CD14-positive monocyte (primary cell): ENCODE data around the gene KRTAP1-3. TPM values are rescaled to one million over a fixed set of nuclear protein-coding genes. Genes with fewer than 3 reads are reported as not detected.

Experiments used
- DNase-seq, 3 donors: peaks; one replicate each; pipeline ENCODE4 v3.0.0-alpha.2; 2011 to 2022
- H2AFZ ChIP-seq: 2 replicates; pipeline ENCODE4 v1.6.0; 2012; ENCODE audit warnings: mild to moderate bottlenecking, low read depth, low read length, inconsistent platforms; ENCODE audit not compliant: insufficient read depth, poor library complexity, severe bottlenecking
- H3K27ac ChIP-seq, 2 donors: 1 replicate in 1 of 2; 2 replicates in 1 of 2; pipeline ENCODE4 v1.5.1; 2012 to 2013; ENCODE audit warnings: low read length in 2 of 2, control low read depth in 1 of 2, inconsistent platforms in 1 of 2, low read depth in 1 of 2, mild to moderate bottlenecking in 1 of 2
- H3K27me3 ChIP-seq, 2 donors: one replicate each; pipeline versions ENCODE4 v1.6.0 to v1.6.1; 2011 to 2013; ENCODE audit warnings: low read length in 2 of 2; ENCODE audit not compliant: control insufficient read depth in 2 of 2, insufficient read depth in 2 of 2
- H3K36me3 ChIP-seq, 2 donors: replicated peaks in 1 of 2; 1 replicate in 1 of 2; 2 replicates in 1 of 2; pipeline versions ENCODE4 v1.5.1 to v1.6.1; 2012 to 2013; ENCODE audit warnings: low read length in 2 of 2, control low read depth in 1 of 2, inconsistent platforms in 1 of 2, mild to moderate bottlenecking in 1 of 2; ENCODE audit not compliant: insufficient read depth in 2 of 2, control insufficient read depth in 1 of 2
- H3K4me1 ChIP-seq, 2 donors: 1 replicate in 1 of 2; 2 replicates in 1 of 2; pipeline versions ENCODE4 v1.5.1 to v1.6.1; 2012 to 2013; ENCODE audit warnings: low read length in 2 of 2, control low read depth in 1 of 2, inconsistent platforms in 1 of 2, mild to moderate bottlenecking in 1 of 2, moderate library complexity in 1 of 2; ENCODE audit not compliant: insufficient read depth in 2 of 2, control insufficient read depth in 1 of 2
- H3K4me2 ChIP-seq: replicated peaks from 2 replicates; pipeline ENCODE3; 2012; ENCODE audit warnings: low read length, moderate library complexity, mild to moderate bottlenecking; ENCODE audit not compliant: poor library complexity, severe bottlenecking; ENCODE audit errors: extremely low read depth
- H3K4me3 ChIP-seq, 3 experiments: fragments of 200-600 bp in 1 of 3; sonication (generic) in 1 of 3; replicated peaks in 1 of 3; 1 replicate in 2 of 3; 2 replicates in 1 of 3; pipeline ENCODE4 v1.5.1; 2011 to 2013; ENCODE audit warnings: low read length in 3 of 3, mild to moderate bottlenecking in 3 of 3, control low read depth in 2 of 3, low read depth in 2 of 3, inconsistent platforms in 1 of 3, moderate library complexity in 1 of 3
- H3K79me2 ChIP-seq: 2 replicates; pipeline ENCODE4 v1.6.0; 2012; ENCODE audit warnings: mild to moderate bottlenecking, control low read depth, inconsistent platforms, low read length, moderate library complexity; ENCODE audit not compliant: insufficient read depth
- H3K9ac ChIP-seq: 2 replicates; pipeline ENCODE4 v1.6.0; 2017; ENCODE audit warnings: low read length, mild to moderate bottlenecking; ENCODE audit not compliant: insufficient read depth, poor library complexity, severe bottlenecking
- H3K9me3 ChIP-seq, 2 donors: replicated peaks in 1 of 2; 1 replicate in 1 of 2; 2 replicates in 1 of 2; pipeline versions ENCODE4 v1.5.1 to v1.6.1; 2012 to 2013; ENCODE audit warnings: low read length in 2 of 2, control low read depth in 1 of 2; ENCODE audit not compliant: control insufficient read depth in 1 of 2, insufficient read depth in 1 of 2
- H4K20me1 ChIP-seq: 2 replicates; pipeline ENCODE4 v1.6.0; 2012; ENCODE audit warnings: mild to moderate bottlenecking, low read length, control low read depth, moderate library complexity; ENCODE audit not compliant: insufficient read depth
- H3K27ac Mint-ChIP-seq, 7 donors: one replicate each; pipeline ENCODE4 v1.8.0; 2020; ENCODE audit warnings: mild to moderate bottlenecking in 7 of 7, mixed read lengths in 7 of 7, moderate library complexity in 6 of 7, inconsistent platforms in 2 of 7
- H3K27me3 Mint-ChIP-seq, 3 donors: one replicate each; pipeline ENCODE4 v1.8.0; 2021 to 2022; ENCODE audit warnings: low read depth in 3 of 3, mild to moderate bottlenecking in 3 of 3, mixed read lengths in 3 of 3, moderate library complexity in 3 of 3, inconsistent platforms in 1 of 3
- H3K36me3 Mint-ChIP-seq, 2 donors: one replicate each; pipeline ENCODE4 v1.8.0; 2020; ENCODE audit warnings: mixed read lengths in 2 of 2, inconsistent platforms in 1 of 2, mild to moderate bottlenecking in 1 of 2
- H3K4me1 Mint-ChIP-seq: one replicate; pipeline ENCODE4 v1.8.0; 2020; ENCODE audit warnings: mild to moderate bottlenecking, mixed read lengths
- H3K4me3 Mint-ChIP-seq, 2 donors: one replicate each; pipeline ENCODE4 v1.8.0; 2020; ENCODE audit warnings: mild to moderate bottlenecking in 2 of 2, mixed read lengths in 2 of 2, moderate library complexity in 1 of 2
- H3K9me3 Mint-ChIP-seq, 7 donors: one replicate each; pipeline ENCODE4 v1.8.0; 2020 to 2022; ENCODE audit warnings: mixed read lengths in 7 of 7, mild to moderate bottlenecking in 6 of 7, moderate library complexity in 6 of 7, inconsistent platforms in 2 of 7
- WGBS: methylation state at CpG from one replicate; pipeline ENCODE4 v1.1.5; 2013; ENCODE audit warnings: missing lambda C conversion rate; ENCODE audit not compliant: insufficient coverage; 5-methylcytosine and 5-hydroxymethylcytosine counted together
- intact Hi-C, 2 donors: fragments of 100-400 bp; cut with micrococcal nuclease; formaldehyde crosslinking; loops; one replicate each; pipeline versions ENCODE4 v1.15.0 to v1.15.1; 2023
- polyA plus RNA-seq, 3 donors: library from polyadenylated mRNA; depleted of rRNA in 1 of 3; unstranded in 2 of 3; stranded (reverse) in 1 of 3; fragments of 300-500 nt in 2 of 3; fragments of >200 nt in 1 of 3; fragmentation: Illumina TruSeq in 2 of 3; gene quantifications; 1 replicate in 2 of 3; 2 replicates in 1 of 3; pipeline ENCODE4 v1.2.3, GENCODE V29; 2012 to 2021
- TF ChIP-seq, protein P1 (sequence below): fragments of 200-600 bp; IDR thresholded peaks from one replicate; pipeline ENCODE4 v1.8.0; 2022; ENCODE audit warnings: antibody characterized with exemption, mild to moderate bottlenecking

The KRTAP1-3 gene
- polyA plus RNA-seq, 3 donors = not detected

DNA sequence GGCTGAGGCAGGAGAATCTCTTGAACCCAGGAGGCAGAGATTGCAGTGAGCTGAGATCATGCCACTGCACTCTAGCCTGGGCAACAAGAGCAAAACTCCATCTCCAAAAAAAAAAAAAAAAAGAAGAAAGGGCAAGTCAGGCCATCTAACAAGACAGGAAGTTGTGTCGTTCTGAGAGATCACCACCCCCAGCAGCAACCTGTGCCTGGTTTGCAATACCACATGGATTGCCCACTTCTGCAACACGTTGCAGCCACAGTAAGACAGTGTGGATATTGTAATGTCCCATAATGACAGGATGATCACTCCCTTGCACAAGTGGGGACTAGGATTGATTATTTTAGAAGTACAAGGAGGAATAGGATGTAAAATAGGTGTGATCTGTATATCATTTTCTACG is 34.4 kb upstream of the KRTAP1-3 start:
- intact Hi-C loops = no loop called here
- no peaks in the 10 kb centered on the region for H3K79me2 ChIP-seq
- H3K9me3 ChIP-seq = no peaks in the 10 kb centered on the region
- no peak overlapping the region for H3K9ac ChIP-seq
- H3K4me1 ChIP-seq = no peaks in the 10 kb centered on the region
- H3K4me3 Mint-ChIP-seq = no peak overlapping the region
- no peak overlapping the region for H3K27ac ChIP-seq
- TF ChIP-seq, protein P1, sequence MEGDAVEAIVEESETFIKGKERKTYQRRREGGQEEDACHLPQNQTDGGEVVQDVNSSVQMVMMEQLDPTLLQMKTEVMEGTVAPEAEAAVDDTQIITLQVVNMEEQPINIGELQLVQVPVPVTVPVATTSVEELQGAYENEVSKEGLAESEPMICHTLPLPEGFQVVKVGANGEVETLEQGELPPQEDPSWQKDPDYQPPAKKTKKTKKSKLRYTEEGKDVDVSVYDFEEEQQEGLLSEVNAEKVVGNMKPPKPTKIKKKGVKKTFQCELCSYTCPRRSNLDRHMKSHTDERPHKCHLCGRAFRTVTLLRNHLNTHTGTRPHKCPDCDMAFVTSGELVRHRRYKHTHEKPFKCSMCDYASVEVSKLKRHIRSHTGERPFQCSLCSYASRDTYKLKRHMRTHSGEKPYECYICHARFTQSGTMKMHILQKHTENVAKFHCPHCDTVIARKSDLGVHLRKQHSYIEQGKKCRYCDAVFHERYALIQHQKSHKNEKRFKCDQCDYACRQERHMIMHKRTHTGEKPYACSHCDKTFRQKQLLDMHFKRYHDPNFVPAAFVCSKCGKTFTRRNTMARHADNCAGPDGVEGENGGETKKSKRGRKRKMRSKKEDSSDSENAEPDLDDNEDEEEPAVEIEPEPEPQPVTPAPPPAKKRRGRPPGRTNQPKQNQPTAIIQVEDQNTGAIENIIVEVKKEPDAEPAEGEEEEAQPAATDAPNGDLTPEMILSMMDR = no peak
- H3K4me1 Mint-ChIP-seq = no peaks in the 10 kb centered on the region
- no peak overlapping the region for H3K4me3 ChIP-seq
- no peak overlapping the region for H3K4me2 ChIP-seq
- DNase-seq = no peak
- 100% methylated on average over 1 of the region's 3 CpGs for WGBS
- H2AFZ ChIP-seq = no peak overlapping the region
- H4K20me1 ChIP-seq = no peaks in the 10 kb centered on the region
- H3K27me3 ChIP-seq = no peaks in the 10 kb centered on the region
- H3K36me3 ChIP-seq = no peaks in the 10 kb centered on the region
- no peaks in the 10 kb centered on the region for H3K36me3 Mint-ChIP-seq
- no peaks in the 10 kb centered on the region for H3K27me3 Mint-ChIP-seq
- peaks cover 0 to 3% (median 0%) of the 10 kb centered on the region in 7 donors for H3K9me3 Mint-ChIP-seq
- H3K27ac Mint-ChIP-seq = no peak overlapping the region

GRCh38 chr17:41067281-41067680 is 32.6 kb upstream of the KRTAP1-3 start:
- Mint-ChIP-seq H3K4me1 (no peaks in the 10 kb centered on the region), H3K27ac (no peak overlapping the region), H3K4me3 (no peak overlapping the region), H3K36me3 (no peaks in the 10 kb centered on the region), H3K27me3 (peaks cover 0 to 3% (median 2%) of the 10 kb centered on the region in 3 donors), H3K9me3 (peaks cover 0 to 3% (median 0%) of the 10 kb centered on the region in 7 donors)
- Histone ChIP-seq H4K20me1 (no peaks in the 10 kb centered on the region), H3K36me3 (no peaks in the 10 kb centered on the region), H3K4me3 (no peak overlapping the region), H3K9me3 (no peaks in the 10 kb centered on the region), H3K9ac (no peak overlapping the region), H3K79me2 (no peaks in the 10 kb centered on the region), H3K4me2 (no peak overlapping the region), H3K4me1 (no peaks in the 10 kb centered on the region), H2AFZ (no peak overlapping the region), H3K27me3 (peaks cover 3 to 4% of the 10 kb centered on the region in 2 donors), H3K27ac (no peak overlapping the region)
- intact Hi-C loops = no loop called here
- TF ChIP-seq, protein P1 = no peak
- no peak for DNase-seq
